H54 (cell line): ENCODE measurements around the gene SETBP1.

Source experiments
- DNase-seq: peaks from one replicate; pipeline ENCODE4 v3.0.0; 2011; ENCODE audit warnings: low spot score, mixed read lengths; ENCODE audit not compliant: insufficient read length
- FAIRE-seq: peaks from 3 replicates; lab custom pipeline; 2011; peaks lifted over from hg19 to GRCh38; lab: Jason Lieb, UNC
- POLR2A ChIP-seq: IDR thresholded peaks from 2 replicates; pipeline ENCODE4 v1.6.1; 2011; ENCODE audit warnings: low read depth, mild to moderate bottlenecking, low read length

SETBP1 gene

DNA sequence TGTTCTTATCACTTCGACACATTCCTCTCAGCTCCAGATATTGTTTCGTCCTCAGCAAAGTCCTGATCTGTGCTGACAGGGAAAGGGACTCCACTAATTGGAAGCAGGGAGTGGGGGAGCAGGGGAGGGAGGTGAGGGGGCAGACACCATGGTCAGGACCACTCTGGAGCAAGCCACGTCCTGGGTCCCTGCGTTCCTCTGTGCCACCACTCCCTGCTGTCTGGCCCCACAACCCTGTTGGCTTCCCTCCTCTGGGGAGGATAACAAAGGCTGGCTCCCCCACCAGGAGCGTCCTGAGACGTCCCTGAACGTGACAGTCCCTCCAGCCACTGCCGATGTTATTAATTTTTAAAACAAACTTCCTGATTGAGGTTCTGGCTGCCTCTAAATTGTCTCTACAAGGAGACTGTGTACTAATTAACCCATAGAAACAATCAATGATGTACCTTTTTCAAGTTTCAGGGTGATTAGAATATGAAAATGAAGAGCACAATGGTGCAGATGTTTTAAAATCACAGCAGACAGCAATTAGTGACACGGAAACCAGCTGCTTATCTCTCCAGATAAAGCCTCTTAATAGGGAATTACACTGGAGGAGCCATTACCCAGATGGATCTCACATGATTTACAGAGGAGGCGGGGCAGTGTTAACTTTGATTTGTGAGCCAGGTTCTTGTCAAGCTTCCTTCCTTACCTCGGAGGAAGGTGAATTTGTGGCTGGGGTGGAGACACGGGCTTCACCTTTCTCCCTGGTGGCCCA is 257.5 kb downstream of the SETBP1 start:
- FAIRE-seq: no peak
- no peak for DNase-seq
- TF ChIP-seq POLR2A: no peak

DNA sequence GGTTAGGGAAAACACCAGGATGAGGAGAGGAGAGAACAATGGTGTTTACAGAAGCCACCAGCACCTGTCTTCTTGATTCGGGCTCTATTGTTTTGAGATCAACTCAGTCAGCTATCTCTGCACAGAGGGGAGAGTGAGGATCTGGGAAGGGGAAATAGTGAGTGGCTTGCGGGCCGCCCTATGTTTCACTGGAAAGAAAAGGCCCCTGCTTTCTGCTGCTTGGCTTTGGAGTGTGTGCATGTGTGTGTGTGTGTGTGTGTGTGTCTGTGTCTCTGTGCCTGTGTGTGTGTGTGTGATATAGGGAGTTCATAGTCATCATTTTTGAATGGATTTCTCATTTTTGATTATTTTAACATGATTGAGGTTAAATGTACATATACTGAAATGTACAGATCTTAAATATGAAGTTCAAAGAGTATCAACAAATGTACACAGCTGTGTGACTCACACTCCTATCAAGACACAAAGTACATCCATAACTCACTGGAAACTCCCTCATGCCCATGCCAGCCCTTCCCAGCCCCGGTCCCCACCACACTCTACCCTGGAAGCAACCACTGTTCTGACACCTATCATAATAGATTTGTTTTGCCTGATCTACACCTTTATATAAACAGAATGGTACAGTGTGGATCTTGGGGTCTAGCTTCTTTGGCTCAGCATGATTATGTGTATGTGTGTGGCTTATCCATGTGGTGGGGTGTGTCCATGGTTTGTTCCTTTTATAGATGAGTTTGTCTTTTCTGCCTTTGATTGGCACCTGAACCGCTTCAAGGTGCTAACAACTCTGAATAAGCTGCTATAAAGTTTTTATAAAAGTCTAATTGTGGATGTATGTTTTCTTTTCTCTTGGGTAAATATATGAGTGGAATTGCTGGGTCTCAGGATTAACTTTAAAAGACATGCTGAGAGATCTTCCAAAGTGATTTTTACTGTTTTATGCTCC is 258.3 kb downstream of the SETBP1 start:
- TF ChIP-seq POLR2A: no peak
- no peak for DNase-seq
- no peak for FAIRE-seq

DNA sequence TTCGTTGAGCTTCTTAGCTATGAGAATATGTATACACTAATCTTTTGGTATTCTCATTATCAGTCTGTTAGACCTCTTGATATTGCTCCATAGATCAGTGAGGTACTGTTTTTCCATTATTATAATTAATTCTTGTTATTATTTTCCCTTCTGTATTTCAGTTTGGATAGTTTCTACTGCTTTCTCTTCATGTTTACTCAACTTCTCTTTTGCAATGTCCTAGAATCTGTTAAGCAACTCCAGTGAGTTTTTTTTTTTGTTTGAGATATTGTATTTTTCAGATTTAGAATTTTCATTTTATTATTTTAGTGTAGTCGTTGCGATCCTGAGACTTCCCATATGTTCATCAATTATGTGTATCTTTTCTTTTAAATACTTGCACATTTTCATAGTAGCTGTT is 260.8 kb downstream of the SETBP1 start:
- FAIRE-seq (no peak), DNase-seq (no peak)
- no peak for TF ChIP-seq POLR2A

DNA sequence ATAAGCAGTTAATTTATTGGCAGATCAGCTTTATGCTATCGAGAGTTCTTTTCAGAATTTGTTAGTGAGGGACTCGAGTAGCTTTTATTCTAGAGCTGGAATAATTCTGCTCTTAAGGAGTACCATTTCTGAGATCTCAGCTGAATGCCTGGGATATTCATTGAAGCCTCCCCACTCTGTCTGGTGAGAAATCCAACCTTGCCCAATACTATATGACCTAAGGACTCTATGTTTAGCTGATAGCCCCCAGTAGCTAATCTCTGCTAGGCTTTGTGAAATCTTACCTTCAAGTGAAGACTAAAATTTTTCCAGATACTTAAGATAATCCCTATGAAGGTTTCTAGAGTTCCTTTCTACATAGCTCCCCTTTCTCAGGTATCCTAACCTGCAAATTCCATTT is 261.4 kb downstream of the SETBP1 start:
- no peak for FAIRE-seq
- no peak for DNase-seq
- TF ChIP-seq POLR2A: no peak

DNA sequence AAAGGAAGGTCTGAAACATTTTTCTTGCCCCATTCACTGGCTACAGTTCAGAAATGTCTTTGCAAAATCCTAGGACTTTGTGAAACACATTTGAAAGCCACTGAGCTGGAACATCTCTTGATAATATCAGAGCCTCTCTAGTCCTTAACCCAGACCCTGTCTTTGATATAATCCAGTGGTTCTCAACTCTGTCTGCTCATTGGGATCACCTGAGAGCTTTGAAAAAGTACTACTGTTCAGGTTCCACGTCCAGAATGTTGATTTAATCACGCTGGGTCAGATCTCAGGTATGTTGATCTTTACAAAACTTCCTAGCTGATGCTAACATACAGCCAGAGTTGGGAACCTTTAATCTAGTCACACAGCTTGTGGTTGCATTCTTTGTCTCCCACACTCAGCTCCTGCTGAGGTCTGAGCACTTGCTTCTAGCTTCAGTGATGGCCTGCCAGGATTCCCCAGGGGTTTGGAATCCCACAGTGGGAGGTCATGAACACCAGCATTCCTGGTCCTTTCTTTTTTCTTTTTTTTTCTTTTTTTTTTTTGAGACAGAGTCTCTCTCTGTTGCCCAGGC is 262.7 kb downstream of the SETBP1 start:
- DNase-seq (no peak), FAIRE-seq (no peak)
- no peak for TF ChIP-seq POLR2A

DNA sequence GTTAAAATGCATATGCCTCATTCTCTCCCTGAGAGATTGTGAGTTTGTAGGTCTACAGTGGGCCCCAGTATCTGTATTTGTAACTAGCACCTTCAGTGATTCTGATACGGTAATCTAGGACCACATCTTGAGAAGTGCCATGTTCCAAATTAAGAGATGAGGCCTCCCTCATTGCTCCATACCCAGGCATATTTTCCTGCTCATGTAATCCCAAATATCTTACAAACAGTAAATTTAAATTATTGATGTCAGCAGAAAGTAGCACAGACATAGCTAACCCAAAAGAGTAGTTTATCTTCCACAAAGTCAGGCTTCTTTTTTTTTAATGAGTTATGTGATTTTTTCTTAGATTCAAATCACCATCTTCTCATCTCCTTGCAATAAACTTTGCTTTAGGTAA is 263.8 kb downstream of the SETBP1 start:
- DNase-seq (no peak), FAIRE-seq (no peak)
- TF ChIP-seq POLR2A: no peak

DNA sequence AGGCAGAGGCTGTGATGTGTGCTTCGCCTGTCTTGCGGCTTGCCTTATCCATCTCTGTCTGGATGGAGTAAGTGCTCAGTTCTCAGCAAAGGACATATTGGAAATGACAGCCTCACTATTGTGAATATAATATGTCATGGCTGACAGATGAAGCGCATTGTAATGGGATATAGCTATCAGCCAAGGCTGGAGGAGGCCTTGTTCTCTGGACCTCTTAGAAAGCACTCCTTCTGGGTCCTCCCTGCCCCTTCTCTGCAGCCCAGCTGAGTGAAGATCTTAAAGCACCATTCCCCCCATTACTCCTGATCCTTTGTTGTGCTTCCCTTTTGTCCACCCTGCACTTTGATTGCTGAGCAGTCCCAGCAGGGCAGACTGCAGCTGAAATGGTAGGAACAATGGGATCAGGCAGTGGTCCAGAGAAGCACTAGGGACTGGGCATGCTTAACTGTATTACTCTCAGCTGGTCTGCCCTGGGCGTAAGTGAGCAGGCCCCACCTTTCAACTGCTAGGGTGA is 265.3 kb downstream of the SETBP1 start:
- no peak for TF ChIP-seq POLR2A
- DNase-seq (no peak), FAIRE-seq (no peak)

DNA sequence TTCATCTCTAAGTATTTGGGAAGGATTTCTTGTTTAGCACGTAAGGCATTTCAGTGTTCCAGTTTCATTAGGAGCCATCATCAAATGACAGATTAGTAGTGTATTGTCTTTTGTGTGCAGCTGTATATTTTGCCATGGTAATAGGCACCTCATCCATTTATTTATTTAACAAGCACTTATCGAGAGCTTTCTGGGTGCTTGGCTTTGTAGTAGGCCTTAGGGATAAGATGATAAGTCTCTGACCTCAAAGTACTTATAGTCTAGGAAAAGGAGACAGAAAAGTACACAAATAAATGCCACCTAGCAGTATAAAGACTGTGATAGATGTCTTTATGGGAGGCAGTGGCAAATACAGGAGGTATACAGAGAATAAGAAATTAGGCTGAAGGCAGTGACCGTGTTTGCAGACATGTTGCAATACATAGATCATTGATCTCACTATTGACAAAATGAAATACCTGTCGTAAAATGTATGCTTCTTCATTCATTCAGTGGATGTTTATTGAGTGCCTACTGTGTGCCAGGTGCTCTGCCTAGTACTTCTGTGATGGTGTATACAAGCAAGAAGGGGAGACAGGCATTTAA is 265.9 kb downstream of the SETBP1 start:
- no peak for FAIRE-seq
- DNase-seq: no peak
- no peak for TF ChIP-seq POLR2A

DNA sequence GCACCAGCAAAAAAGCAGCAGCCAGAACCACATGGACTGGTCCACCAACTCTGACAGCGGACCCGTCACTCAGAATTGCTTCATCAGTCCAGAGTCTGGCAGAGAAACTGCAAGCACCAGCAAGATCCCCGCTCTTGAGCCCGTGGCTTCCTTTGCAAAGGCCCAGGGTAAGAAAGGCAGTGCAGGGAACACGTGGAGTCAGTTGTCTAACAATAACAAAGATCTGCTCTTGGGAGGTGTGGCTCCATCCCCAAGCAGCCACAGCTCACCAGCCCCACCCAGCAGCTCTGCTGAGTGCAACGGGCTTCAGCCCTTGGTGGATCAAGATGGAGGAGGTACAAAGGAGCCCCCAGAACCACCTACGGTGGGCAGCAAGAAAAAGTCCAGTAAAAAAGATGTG is 269.3 kb downstream of the SETBP1 start:
- DNase-seq (no peak), FAIRE-seq (no peak)
- TF ChIP-seq POLR2A: no peak

DNA sequence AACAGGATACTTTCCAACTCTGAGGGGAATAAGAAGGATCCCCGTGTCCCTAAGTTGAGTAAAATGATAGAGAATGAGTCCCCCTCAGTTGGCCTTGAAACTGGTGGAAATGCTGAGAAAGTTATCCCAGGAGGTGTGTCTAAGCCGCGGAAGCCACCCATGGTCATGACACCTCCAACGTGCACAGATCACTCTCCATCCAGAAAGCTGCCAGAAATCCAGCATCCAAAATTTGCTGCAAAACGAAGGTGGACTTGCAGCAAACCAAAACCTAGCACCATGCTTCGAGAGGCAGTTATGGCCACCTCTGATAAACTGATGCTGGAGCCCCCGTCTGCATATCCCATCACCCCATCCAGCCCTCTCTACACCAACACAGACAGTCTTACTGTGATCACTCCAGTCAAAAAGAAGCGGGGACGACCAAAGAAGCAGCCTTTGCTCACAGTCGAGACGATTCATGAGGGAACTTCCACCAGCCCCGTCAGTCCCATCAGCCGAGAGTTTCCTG is 270.1 kb downstream of the SETBP1 start:
- FAIRE-seq: no peak
- no peak for TF ChIP-seq POLR2A
- no peak for DNase-seq

DNA sequence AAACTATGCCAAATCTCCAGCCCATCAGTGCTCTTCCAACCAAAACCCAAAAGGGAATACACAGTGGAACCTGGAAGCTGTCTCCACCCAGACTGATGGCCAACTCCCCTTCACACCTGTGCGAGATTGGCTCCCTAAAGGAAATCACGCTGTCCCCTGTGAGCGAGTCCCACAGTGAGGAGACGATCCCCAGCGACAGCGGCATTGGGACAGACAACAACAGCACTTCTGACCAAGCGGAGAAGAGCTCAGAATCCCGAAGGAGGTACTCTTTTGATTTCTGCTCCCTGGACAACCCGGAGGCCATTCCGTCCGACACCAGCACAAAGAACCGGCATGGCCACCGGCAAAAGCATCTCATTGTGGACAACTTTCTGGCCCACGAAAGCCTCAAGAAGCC is 271.1 kb downstream of the SETBP1 start:
- TF ChIP-seq POLR2A: no peak
- DNase-seq: no peak
- FAIRE-seq: no peak

DNA sequence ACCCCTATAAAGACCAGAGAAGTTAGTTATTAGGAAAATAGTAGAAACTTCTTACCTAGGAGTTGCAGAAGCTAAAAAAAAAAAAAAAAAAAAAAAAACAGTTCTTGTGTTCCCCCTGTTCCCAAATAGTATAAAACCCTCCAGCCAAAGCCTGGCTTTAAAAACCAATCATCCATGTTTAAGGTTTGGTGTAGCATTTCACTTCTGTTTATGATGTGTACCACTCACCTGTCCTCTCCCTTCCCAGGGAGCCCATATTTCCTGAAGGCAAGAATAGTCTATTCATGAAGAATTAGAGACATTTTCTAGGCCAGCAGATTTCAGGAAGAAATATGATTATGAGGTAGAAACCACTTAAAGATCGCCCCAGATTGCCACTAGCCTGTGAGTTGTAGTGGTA is 273.6 kb downstream of the SETBP1 start:
- DNase-seq (no peak), FAIRE-seq (no peak)
- no peak for TF ChIP-seq POLR2A

DNA sequence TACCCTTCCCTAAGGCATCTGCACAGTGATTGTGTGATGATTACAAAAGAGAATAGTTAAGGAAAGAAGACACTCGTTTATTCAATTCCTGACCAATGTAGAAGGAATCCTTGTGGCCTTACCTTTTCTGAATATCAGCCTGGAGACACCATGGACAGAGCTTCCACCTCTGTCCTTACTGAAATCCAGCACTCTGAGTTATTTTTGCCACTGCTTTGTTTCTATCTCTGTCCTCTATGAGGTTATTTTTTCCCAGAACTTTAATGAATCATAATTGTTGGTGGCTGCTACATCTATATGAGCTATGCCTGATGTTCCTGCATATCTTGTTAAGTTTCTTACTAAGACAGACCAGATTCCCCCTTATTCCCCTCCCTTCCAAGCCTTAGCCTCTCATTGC is 275.1 kb downstream of the SETBP1 start:
- no peak for FAIRE-seq
- no peak for TF ChIP-seq POLR2A

More for the DNA sequence above, 275.1 kb downstream of the SETBP1 start:
- no peak for DNase-seq
